Measurements from ENCODE around the gene LMTK2.

DNA sequence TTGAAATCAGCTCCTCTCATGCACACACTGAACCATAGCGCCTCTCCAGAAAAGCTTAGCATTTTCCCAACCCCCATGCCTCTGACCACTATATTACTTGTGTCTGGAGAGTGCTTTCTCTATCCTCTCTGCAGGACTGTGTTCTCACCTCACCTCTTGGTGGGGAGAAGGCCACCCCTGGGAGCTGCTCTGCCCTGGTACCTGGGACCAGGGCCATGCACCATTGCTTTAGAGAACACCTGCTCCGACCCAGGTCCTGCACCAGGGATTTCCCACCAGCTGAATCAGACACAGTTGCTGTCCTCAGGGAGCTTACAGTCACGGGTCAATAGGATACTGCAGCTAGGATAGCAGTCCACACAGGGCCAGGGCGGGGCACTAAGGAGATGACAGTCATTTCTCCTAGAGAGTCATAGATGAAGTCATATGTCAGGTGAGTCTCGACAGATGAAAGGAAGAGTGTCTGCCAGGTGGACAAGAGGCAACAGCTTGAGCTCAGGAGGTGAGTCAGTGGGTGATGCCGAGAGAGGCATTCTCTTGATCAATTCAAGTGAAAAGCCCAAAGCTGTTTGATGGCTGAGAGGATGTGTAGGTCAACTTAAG is 619 bp upstream of the LMTK2 start:
- TF ChIP-seq, protein P1, sequence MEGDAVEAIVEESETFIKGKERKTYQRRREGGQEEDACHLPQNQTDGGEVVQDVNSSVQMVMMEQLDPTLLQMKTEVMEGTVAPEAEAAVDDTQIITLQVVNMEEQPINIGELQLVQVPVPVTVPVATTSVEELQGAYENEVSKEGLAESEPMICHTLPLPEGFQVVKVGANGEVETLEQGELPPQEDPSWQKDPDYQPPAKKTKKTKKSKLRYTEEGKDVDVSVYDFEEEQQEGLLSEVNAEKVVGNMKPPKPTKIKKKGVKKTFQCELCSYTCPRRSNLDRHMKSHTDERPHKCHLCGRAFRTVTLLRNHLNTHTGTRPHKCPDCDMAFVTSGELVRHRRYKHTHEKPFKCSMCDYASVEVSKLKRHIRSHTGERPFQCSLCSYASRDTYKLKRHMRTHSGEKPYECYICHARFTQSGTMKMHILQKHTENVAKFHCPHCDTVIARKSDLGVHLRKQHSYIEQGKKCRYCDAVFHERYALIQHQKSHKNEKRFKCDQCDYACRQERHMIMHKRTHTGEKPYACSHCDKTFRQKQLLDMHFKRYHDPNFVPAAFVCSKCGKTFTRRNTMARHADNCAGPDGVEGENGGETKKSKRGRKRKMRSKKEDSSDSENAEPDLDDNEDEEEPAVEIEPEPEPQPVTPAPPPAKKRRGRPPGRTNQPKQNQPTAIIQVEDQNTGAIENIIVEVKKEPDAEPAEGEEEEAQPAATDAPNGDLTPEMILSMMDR (IDR thresholded peaks at IDR 0.05): no peak
- no peak for TF ChIP-seq POLR2A (IDR thresholded peaks at IDR 0.05)
